AG04449 (cell line): ENCODE results near the gene LTBP2.

ENCODE experiments used
- CTCF ChIA-PET: fragments of 350-600 bp; formaldehyde crosslinking; extraction: SDS; loops from one replicate; lab custom pipeline; 2021; ENCODE audit warnings: antibody characterized with exemption; lab: Yijun Ruan, JAX
- POLR2A ChIA-PET: fragments of 400-600, 350-600 bp; formaldehyde crosslinking; extraction: SDS; loops from one replicate; lab custom pipeline; 2020; ENCODE audit warnings: antibody characterized with exemption, inconsistent platforms; lab: Yijun Ruan, JAX
- DNase-seq: peaks from one replicate; pipeline ENCODE4 v3.0.0-alpha.2; 2010; ENCODE audit warnings: low read depth, low spot score
- H3K4me3 ChIP-seq: 2 replicates; pipeline ENCODE4 v1.5.1; 2011; ENCODE audit warnings: low read depth, mild to moderate bottlenecking, control low read depth, low read length
- TF ChIP-seq, protein P1 (sequence below): IDR thresholded peaks from one replicate; pipeline ENCODE4 v1.5.1; 2011; ENCODE audit warnings: mild to moderate bottlenecking, moderate library complexity, low read length, control low read depth, inconsistent platforms; ENCODE audit not compliant: insufficient read depth; ENCODE audit errors: missing control alignments

Gene LTBP2

DNA sequence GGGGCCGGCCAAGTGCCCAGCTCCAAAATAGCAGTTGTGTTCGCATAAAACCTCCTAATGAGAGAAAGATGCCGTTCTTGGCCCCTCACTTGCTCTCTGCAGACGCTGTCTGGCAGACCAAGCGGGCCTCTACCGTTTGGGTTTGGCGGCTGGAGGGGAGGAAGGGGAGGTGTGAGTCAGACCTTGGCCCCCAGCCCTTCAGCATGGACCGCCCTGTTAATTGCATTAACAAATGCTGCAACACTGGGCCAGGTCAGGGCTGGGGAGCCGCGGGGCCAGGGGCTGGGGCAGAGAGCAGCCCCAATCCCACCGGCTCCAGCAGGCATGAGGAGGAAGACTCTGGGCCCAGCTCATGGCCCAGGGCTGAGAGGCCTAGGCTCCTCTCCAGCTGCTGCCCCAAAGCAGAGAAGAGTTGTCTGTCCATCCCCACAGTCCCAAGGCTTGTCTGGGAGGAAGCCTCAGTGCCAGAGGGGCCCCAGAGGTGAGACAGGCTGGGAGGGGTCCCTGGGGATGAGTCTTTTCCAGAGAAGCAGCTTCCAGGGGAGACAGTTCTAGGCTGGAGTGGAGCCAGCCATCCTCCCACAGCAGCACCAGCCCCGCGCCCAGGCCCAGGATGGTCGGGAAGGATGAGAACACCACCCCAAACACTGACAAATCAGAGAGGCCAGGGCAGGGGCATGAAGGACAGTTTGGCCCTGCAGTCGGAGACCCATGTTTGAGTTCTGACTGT is 16.9 kb downstream of the LTBP2 start:
- no peak for DNase-seq
- H3K4me3 ChIP-seq, result no peak overlapping the region
- TF ChIP-seq, protein P1, sequence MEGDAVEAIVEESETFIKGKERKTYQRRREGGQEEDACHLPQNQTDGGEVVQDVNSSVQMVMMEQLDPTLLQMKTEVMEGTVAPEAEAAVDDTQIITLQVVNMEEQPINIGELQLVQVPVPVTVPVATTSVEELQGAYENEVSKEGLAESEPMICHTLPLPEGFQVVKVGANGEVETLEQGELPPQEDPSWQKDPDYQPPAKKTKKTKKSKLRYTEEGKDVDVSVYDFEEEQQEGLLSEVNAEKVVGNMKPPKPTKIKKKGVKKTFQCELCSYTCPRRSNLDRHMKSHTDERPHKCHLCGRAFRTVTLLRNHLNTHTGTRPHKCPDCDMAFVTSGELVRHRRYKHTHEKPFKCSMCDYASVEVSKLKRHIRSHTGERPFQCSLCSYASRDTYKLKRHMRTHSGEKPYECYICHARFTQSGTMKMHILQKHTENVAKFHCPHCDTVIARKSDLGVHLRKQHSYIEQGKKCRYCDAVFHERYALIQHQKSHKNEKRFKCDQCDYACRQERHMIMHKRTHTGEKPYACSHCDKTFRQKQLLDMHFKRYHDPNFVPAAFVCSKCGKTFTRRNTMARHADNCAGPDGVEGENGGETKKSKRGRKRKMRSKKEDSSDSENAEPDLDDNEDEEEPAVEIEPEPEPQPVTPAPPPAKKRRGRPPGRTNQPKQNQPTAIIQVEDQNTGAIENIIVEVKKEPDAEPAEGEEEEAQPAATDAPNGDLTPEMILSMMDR, result no peak
- ChIA-PET CTCF (interaction anchor here (0.7 to 2.9 kb wide), 9 partner anchors 10 to 211 kb away, joined by 3 to 12 read pairs (median 3); no protein-coding TSS in a partner anchor), POLR2A (no interaction called here)

DNA sequence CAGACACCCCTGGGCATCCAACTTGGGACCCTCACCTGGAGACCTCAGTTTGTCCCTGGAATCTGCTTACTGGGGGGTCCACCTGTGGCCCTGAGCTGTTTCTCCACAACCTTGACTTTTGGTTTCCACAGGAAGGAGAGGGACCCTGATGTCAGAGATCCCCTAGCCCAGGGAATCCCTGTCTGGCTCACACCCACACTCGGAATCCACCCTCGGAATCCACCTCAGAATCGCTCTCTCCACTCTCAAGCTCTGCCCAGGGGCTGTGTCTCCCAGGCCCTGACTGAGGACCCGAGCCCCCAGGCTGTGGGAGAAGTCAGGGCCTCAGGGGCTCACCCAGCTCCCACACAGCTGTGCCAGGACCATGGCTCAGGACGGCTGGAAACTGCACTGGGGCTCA is 17.4 kb downstream of the LTBP2 start:
- H3K4me3 ChIP-seq, result no peak overlapping the region
- ChIA-PET POLR2A (no interaction called here), CTCF (interaction anchor here (0.7 to 2.9 kb wide), 11 partner anchors 8 to 212 kb away, joined by 3 to 12 read pairs (median 3); partner anchors contain the start of gene LTBP2)
- no peak for DNase-seq
- TF ChIP-seq, protein P1, result no peak

DNA sequence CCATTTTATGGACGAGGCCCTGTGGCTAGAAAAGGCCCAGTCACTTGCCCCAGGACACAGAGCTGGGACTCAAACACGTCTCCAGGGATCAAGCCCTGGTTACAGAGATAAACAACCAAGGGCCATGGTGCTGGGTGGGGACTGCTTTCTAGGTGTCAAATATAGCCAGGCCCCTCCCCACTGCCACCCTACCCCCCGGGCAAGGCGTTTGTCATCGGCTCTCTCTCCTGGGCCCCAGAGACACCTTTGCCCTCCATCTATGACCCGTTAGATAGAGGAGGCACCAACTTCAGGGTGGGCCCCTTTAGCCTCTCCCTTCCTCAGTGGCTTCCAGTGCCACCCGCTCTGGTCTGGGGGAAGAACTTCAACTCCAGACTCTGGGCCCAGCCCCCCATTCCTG is 18.0 kb downstream of the LTBP2 start:
- TF ChIP-seq, protein P1, result no peak
- POLR2A ChIA-PET, result no interaction called here
- CTCF ChIA-PET, result interaction anchor here (1.0 to 2.9 kb wide), 8 partner anchors 8 to 267 kb away, joined by 3 to 12 read pairs (median 4); partner anchors contain the start of gene LTBP2
- H3K4me3 ChIP-seq, result no peak overlapping the region
- no peak for DNase-seq

DNA sequence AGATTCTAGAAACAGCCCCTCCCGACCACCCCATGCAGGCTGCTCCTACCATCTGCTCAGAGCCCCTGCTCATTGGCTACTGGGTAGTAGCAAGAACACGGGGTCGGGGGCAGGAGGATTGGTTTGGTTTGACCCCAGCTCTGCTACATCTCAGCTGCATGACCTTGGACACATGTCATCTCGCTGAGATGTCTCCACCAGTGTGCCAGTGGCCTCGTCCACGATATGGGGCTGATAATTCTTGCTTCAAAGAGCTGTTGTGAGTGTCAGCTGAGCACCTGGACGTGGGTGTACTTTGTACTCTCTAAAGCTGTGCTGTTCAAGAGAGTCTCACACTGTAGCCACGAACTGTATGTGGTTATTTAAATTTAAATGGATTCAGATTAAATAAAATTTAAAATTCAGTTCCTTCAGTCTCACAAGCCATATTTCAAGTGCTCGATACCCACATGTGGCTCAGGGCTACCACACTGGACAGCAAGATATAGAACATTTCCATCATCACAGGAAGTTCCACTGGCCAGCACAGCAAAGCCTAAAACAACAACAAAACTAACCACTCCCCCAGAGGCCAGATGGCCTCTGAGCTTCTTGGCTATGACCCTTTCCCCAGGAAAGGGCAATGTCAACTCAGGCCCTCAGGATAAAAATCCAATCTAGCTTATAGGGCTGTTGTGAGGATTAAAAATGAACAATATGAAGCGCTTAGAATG is 18.6 kb downstream of the LTBP2 start:
- ChIA-PET CTCF (interaction anchor here (1.0 to 2.9 kb wide), 8 partner anchors 9 to 268 kb away, joined by 3 to 12 read pairs (median 4); partner anchors contain the start of gene LTBP2), POLR2A (no interaction called here)
- H3K4me3 ChIP-seq, result no peak overlapping the region
- DNase-seq, result no peak
- TF ChIP-seq, protein P1, result no peak

DNA sequence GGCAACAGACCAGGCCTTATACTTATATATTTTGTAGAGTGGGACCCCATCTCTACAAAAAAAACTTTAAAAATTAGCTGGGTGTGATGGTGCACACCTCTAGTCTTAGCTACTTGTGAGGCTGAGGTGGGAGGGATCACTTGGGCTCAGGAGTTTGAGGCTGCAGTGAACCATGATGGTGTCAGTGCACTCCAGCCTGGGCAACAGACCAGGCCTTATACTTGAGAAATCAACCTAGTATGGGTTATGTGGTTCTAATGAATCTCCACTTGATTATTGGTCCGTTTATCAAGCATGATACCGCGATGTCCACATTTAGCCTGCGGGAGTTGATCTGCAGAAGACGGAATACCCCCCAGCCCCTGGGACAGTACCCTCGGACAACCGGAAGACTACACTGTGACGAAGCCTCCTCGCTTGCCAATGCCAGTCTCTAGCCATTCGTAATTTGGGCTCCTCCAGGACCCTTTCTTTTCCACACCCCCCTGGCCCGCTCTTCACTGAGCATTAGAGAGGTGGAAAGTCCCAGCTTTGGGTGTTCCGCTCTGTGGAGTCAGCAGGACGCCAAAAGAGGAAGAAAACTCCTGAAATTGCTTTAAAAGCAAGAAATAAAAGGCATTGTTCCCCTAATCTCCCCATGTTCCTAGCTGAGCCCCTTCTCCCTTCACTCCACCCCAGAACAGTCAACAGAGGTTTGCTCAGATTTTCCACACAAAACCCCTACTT is 19.4 kb downstream of the LTBP2 start:
- CTCF ChIA-PET, result interaction anchor here (1.0 to 4.5 kb wide), 6 partner anchors 9 to 23 kb away, joined by 3 to 26 read pairs (median 5); no protein-coding TSS in a partner anchor
- TF ChIP-seq, protein P1, result no peak

More for the DNA sequence above, 19.4 kb downstream of the LTBP2 start:
- no peak for DNase-seq
- POLR2A ChIA-PET, result no interaction called here
- no peak overlapping the region for H3K4me3 ChIP-seq
